Measurements from ENCODE around the gene UNC93A. TPM values are rescaled to one million over a fixed set of nuclear protein-coding genes. Genes with fewer than 3 reads are reported as not detected.

The UNC93A gene
- total RNA-seq, 1 experiment from 2014 or later = not detected

GRCh38 chr6:167345348-167345747 is 54.2 kb downstream of the UNC93A start:
- H3K27ac ChIP-seq (ENCODE audit: low read depth, low read length) = no peak overlapping the region
- H3K27me3 ChIP-seq (ENCODE audit: insufficient read depth, low read length) = peaks cover 21% of the 10 kb centered on the region
- H3K4me1 ChIP-seq (ENCODE audit: control insufficient read depth in 1 of 2, insufficient read depth in 2 of 2, low read length in 2 of 2) = no peaks in the 10 kb centered on the region
- H3K9ac ChIP-seq (ENCODE audit: low read length) = no peak overlapping the region
- ChIA-PET CTCF (no interaction called here), RAD21 (ENCODE audit: low non-redundant PET in 1 of 2, low total read pairs in 2 of 2, uncharacterized antibody in 2 of 2, unreplicated experiment in 2 of 2) (no interaction called here), POLR2A (no interaction called here)
- H2AFZ ChIP-seq (ENCODE audit: low read depth, low read length, poor library complexity, severe bottlenecking) = no peak overlapping the region
- H3K36me3 ChIP-seq (ENCODE audit: control insufficient read depth in 1 of 2, insufficient read depth in 2 of 2, low read length in 2 of 2) = no peaks in the 10 kb centered on the region
- no peak overlapping the region for H3K4me3 ChIP-seq (replicated peaks in 1 of 2; ENCODE audit: low read depth in 1 of 2, low read length in 2 of 2)
- TF ChIP-seq EZH2phosphoT487 (IDR thresholded peaks at IDR 0.05; ENCODE audit: borderline replicate concordance) = no peak
- no peak for TF ChIP-seq SRF (IDR thresholded peaks at IDR 0.05; ENCODE audit: low read depth)
- no peak for TF ChIP-seq YY1 (IDR thresholded peaks at IDR 0.05; ENCODE audit: extremely low read depth, insufficient replicate concordance, low read depth, low read length)
- TF ChIP-seq POLR2AphosphoS5 (IDR thresholded peaks at IDR 0.05; ENCODE audit: low read depth, low read length) = no peak
- no peak for TF ChIP-seq CBX3 (IDR thresholded peaks at IDR 0.05; ENCODE audit: low read depth)
- no peak for TF ChIP-seq POLR2A (IDR thresholded peaks at IDR 0.05; ENCODE audit: borderline replicate concordance, extremely low read depth, insufficient read depth, insufficient read length)
- no peak for TF ChIP-seq FOSL1 (IDR thresholded peaks at IDR 0.05; ENCODE audit: low read depth)
- no peak for TF ChIP-seq ZNF274 (IDR thresholded peaks at IDR 0.05; ENCODE audit: low read depth, low read length)
- no peak for TF ChIP-seq RAD21 (IDR thresholded peaks at IDR 0.05; ENCODE audit: low read depth)
- TF ChIP-seq EGR1 (IDR thresholded peaks at IDR 0.05; ENCODE audit: low read depth) = no peak
- TF ChIP-seq CEBPB (IDR thresholded peaks at IDR 0.05; ENCODE audit: low read depth) = no peak
- no peak for TF ChIP-seq ZBTB33 (IDR thresholded peaks at IDR 0.05; ENCODE audit: extremely low read depth, insufficient replicate concordance, low read length)
- no peak for TF ChIP-seq ATF3 (IDR thresholded peaks at IDR 0.05)
- BruUV-seq (replicated peaks) = no TSS peak
- H3K4me2 ChIP-seq (ENCODE audit: low read length) = no peak overlapping the region
- H4K20me1 ChIP-seq (ENCODE audit: insufficient read depth) = no peaks in the 10 kb centered on the region
- H3K9me2 ChIP-seq (ENCODE audit: insufficient read depth) = no peaks in the 10 kb centered on the region
- H3K79me2 ChIP-seq (ENCODE audit: insufficient read depth, low read length) = no peaks in the 10 kb centered on the region
- no peak for DNase-seq (ENCODE audit: low read depth, low spot score)
- intact Hi-C loops (cut with micrococcal nuclease) = no loop called here
- no peaks in the 10 kb centered on the region for H3K9me3 ChIP-seq (ENCODE audit: control insufficient read depth in 1 of 2, insufficient read depth in 1 of 2, low read depth in 1 of 2, low read length in 2 of 2)
- no peak for ATAC-seq

All from HCT116 (cell line).